HepG2 (cell line): ENCODE measurements around the gene CAPN2. TPM values are rescaled to one million over a fixed set of nuclear protein-coding genes. Genes with fewer than 3 reads are reported as not detected.

Experiments used
- ATAC-seq: fragments of 200-7000 bp; cut with Tn5 transposase; 3 replicates; pipeline ENCODE4 v1.9.1; 2020; ENCODE audit warnings: mild to moderate bottlenecking, moderate library complexity
- BruUV-seq: library from RNA; stranded (reverse); fragments of 400-500 nt; replicated peaks from 2 replicates; lab custom pipeline; 2021; lab: Mats Ljungman, UMichigan
- CTCF ChIA-PET: fragments of 300-600 bp; formaldehyde crosslinking; extraction: SDS; loops from one replicate; lab custom pipeline; 2021; ENCODE audit warnings: low total read pairs, inconsistent platforms, low intra/inter-chr PET ratio; lab: Yijun Ruan, JAX
- POLR2A ChIA-PET: fragments of 350-600 bp; sonication (Branson Sonifier 250); formaldehyde crosslinking; loops from one replicate; lab custom pipeline; 2020; ENCODE audit warnings: antibody characterized with exemption, inconsistent platforms; lab: Yijun Ruan, JAX
- DNase-seq: peaks from one replicate; pipeline ENCODE4 v3.0.0-alpha.2; 2015; ENCODE audit warnings: low spot score
- FAIRE-seq: peaks from 3 replicates; lab custom pipeline; 2011; peaks lifted over from hg19 to GRCh38; lab: Jason Lieb, UNC
- H2AFZ ChIP-seq: one replicate; pipeline ENCODE4 v1.6.1; 2011; ENCODE audit warnings: low read length, inconsistent platforms
- H3K27ac ChIP-seq: fragments of 300-600 bp; 3 replicates; pipeline ENCODE4 v1.8.0; 2011; ENCODE audit warnings: mixed run types, mild to moderate bottlenecking, mixed read lengths, low read length, inconsistent platforms; ENCODE audit not compliant: insufficient read depth; ENCODE audit errors: extremely low read length
- H3K27me3 ChIP-seq, 2 experiments: fragments of 200-600 bp in 1 of 2; 2 replicates in 1 of 2; 3 replicates in 1 of 2; pipeline versions ENCODE4 v1.6.0 to v1.8.0; 2011; ENCODE audit warnings: low read length in 2 of 2, mild to moderate bottlenecking in 2 of 2, moderate library complexity in 2 of 2, inconsistent platforms in 1 of 2; ENCODE audit not compliant: insufficient read depth in 2 of 2, control insufficient read depth in 1 of 2
- H3K36me3 ChIP-seq, 2 experiments: fragments of 200-600 bp in 1 of 2; replicated peaks in 1 of 2; 2 replicates in 1 of 2; 3 replicates in 1 of 2; pipeline versions ENCODE4 v1.5.1 to v1.8.0; 2011; ENCODE audit warnings: low read length in 2 of 2, inconsistent platforms in 1 of 2; ENCODE audit not compliant: insufficient read depth in 2 of 2, control insufficient read depth in 1 of 2
- H3K4me1 ChIP-seq: 2 replicates; pipeline ENCODE4 v1.5.1; 2012; ENCODE audit warnings: low read length, inconsistent platforms; ENCODE audit not compliant: insufficient read depth
- H3K4me2 ChIP-seq: 2 replicates; pipeline ENCODE4 v1.6.0; 2011; ENCODE audit warnings: low read depth, low read length, inconsistent platforms
- H3K4me3 ChIP-seq, 3 experiments: fragments of 200-600 bp in 1 of 3; sonication (generic), shearing (Covaris generic) in 1 of 3; replicated peaks in 1 of 3; 2 replicates each; pipeline ENCODE4 v1.5.1; 2011 to 2016; ENCODE audit warnings: low read length in 3 of 3, inconsistent platforms in 2 of 3, low read depth in 2 of 3, mild to moderate bottlenecking in 2 of 3, control low read depth in 1 of 3, mixed read lengths in 1 of 3; ENCODE audit not compliant: insufficient read depth in 1 of 3
- H3K79me2 ChIP-seq: one replicate; pipeline ENCODE4 v1.6.1; 2011; ENCODE audit warnings: low read length, inconsistent platforms; ENCODE audit not compliant: insufficient read depth
- H3K9ac ChIP-seq: 2 replicates; pipeline ENCODE4 v1.6.0; 2011; ENCODE audit warnings: mild to moderate bottlenecking, low read depth, low read length, inconsistent platforms; ENCODE audit not compliant: insufficient read depth
- H3K9me3 ChIP-seq: 2 replicates; pipeline ENCODE4 v1.5.1; 2012; ENCODE audit warnings: mild to moderate bottlenecking, low read length
- H4K20me1 ChIP-seq: 2 replicates; pipeline ENCODE4 v1.6.0; 2011; ENCODE audit warnings: inconsistent platforms, mild to moderate bottlenecking, low read length, moderate library complexity; ENCODE audit not compliant: insufficient read depth
- ASH2L ChIP-seq: fragments of 300-600, 200-600 bp; sonication (generic); IDR thresholded peaks from 2 replicates; pipeline ENCODE4 v1.7.0; 2017; ENCODE audit warnings: low read depth, mild to moderate bottlenecking, moderate library complexity, mixed read lengths, low read length; ENCODE audit not compliant: insufficient read length
- FOSL2 ChIP-seq: sonication (generic); formaldehyde crosslinking; IDR thresholded peaks from 2 replicates; pipeline ENCODE4 v1.4.0; 2020; ENCODE audit warnings: missing genetic modification reagents
- KAT7 ChIP-seq: IDR thresholded peaks from 2 replicates; pipeline ENCODE4 v1.6.1; 2018; ENCODE audit warnings: borderline replicate concordance, missing compliant biosample characterization
- KDM5B ChIP-seq: sonication (generic); formaldehyde crosslinking; IDR thresholded peaks from 2 replicates; pipeline ENCODE4 v1.4.0; 2020; ENCODE audit warnings: missing genetic modification reagents, mild to moderate bottlenecking, borderline replicate concordance
- MTF2 ChIP-seq: sonication (generic); formaldehyde crosslinking; IDR thresholded peaks from 2 replicates; pipeline ENCODE4 v1.5.0; 2020; ENCODE audit warnings: missing genetic modification reagents, borderline replicate concordance
- NFE2L1 ChIP-seq: sonication (generic); formaldehyde crosslinking; IDR thresholded peaks from 2 replicates; pipeline ENCODE4 v1.4.0; 2020; ENCODE audit warnings: missing genetic modification reagents, mild to moderate bottlenecking, borderline replicate concordance
- REPIN1 ChIP-seq: sonication (generic); formaldehyde crosslinking; IDR thresholded peaks from 2 replicates; pipeline ENCODE4 v1.8.0; 2022; ENCODE audit warnings: missing genetic modification reagents, low read depth, mild to moderate bottlenecking, borderline replicate concordance
- TOE1 ChIP-seq: sonication (generic); formaldehyde crosslinking; IDR thresholded peaks from 2 replicates; pipeline ENCODE4 v1.4.0; 2020; ENCODE audit warnings: mild to moderate bottlenecking, missing genetic modification reagents
- ZBTB21 ChIP-seq: sonication (generic); formaldehyde crosslinking; IDR thresholded peaks from 2 replicates; pipeline ENCODE4 v1.4.0; 2020; ENCODE audit warnings: missing genetic modification reagents
- ZFP82 ChIP-seq: sonication (generic); formaldehyde crosslinking; IDR thresholded peaks from 2 replicates; pipeline ENCODE4 v1.5.1; 2020; ENCODE audit warnings: mild to moderate bottlenecking, missing genetic modification reagents, borderline replicate concordance
- ZNF121 ChIP-seq: sonication (generic); formaldehyde crosslinking; IDR thresholded peaks from 2 replicates; pipeline ENCODE4 v1.5.0; 2020; ENCODE audit warnings: mild to moderate bottlenecking, missing genetic modification reagents
- ZNF296 ChIP-seq: sonication (generic); formaldehyde crosslinking; conservative IDR thresholded peaks from 2 replicates; pipeline ENCODE4 v1.5.0; 2020; ENCODE audit warnings: mild to moderate bottlenecking, missing genetic modification reagents
- ZNF839 ChIP-seq: sonication (generic); formaldehyde crosslinking; IDR thresholded peaks from 2 replicates; pipeline ENCODE4 v1.4.0; 2020; ENCODE audit warnings: missing genetic modification reagents, mild to moderate bottlenecking, borderline replicate concordance
- WGBS: methylation state at CpG from one replicate; pipeline ENCODE4 v1.1.6; 2017; ENCODE audit warnings: low lambda C conversion rate; 5-methylcytosine and 5-hydroxymethylcytosine counted together
- in situ Hi-C: cut with HindIII; loops from 2 replicates; pipeline ENCODE4 v1.10.0; 2017; ENCODE audit warnings: low pct_unique_long_range_greater_than_20kb; ENCODE audit not compliant: extremely low pct_ligation_motif_present
- intact Hi-C: fragments of 100-400 bp; cut with micrococcal nuclease; formaldehyde crosslinking; loops from one replicate; pipeline ENCODE4 v1.10.0; 2022; ENCODE audit not compliant: unreplicated experiment
- polyA plus RNA-seq, 8 experiments: library from polyadenylated mRNA; depleted of rRNA in 3 of 8; stranded (reverse) in 7 of 8; unstranded in 1 of 8; fragments of >200 nt; fragmentation: Illumina TruSeq in 4 of 8; extraction: Trizol in 4 of 8; gene quantifications; 2 replicates each; pipeline versions ENCODE4 v1.2.1 to v1.2.3, GENCODE V29; 2011 to 2016; ENCODE audit warnings: low read depth in 4 of 8, missing spikeins in 1 of 8, mixed read lengths in 1 of 8; ENCODE audit not compliant: insufficient read depth in 1 of 8
- total RNA-seq, 5 experiments: library from RNA; depleted of rRNA; stranded (reverse); fragments of >200 nt; fragmentation: Illumina TruSeq; extraction: Trizol; gene quantifications; 2 replicates each; pipeline ENCODE4 v1.2.3, GENCODE V29; 2016; ENCODE audit warnings: low read depth in 1 of 5
- TF ChIP-seq, protein P1 (sequence below): sonication (generic); formaldehyde crosslinking; IDR thresholded peaks from 2 replicates; pipeline ENCODE4 v1.8.1; 2023; ENCODE audit warnings: mild to moderate bottlenecking, missing genetic modification reagents
- TF ChIP-seq, protein P2 (sequence below): sonication (generic); formaldehyde crosslinking; IDR thresholded peaks from 2 replicates; pipeline ENCODE4 v1.4.0; 2020; ENCODE audit warnings: missing genetic modification reagents
- TF ChIP-seq, protein P3 (sequence below): IDR thresholded peaks from 2 replicates; pipeline ENCODE4 v1.6.1; 2016
- TF ChIP-seq, protein P4 (sequence below): IDR thresholded peaks from 2 replicates; pipeline ENCODE4 v1.6.1; 2016
- TF ChIP-seq, protein P5 (sequence below): sonication (generic); formaldehyde crosslinking; IDR thresholded peaks from 2 replicates; pipeline ENCODE4 v1.9.0; 2022; ENCODE audit warnings: missing genetic modification reagents, mild to moderate bottlenecking, borderline replicate concordance

The CAPN2 gene
- total and polyA plus RNA-seq, 2 of the 13 experiments (the other 11 are each of a cell fraction or from before 2014, with no cell fraction given), result 6.2 to 7.4 TPM

DNA sequence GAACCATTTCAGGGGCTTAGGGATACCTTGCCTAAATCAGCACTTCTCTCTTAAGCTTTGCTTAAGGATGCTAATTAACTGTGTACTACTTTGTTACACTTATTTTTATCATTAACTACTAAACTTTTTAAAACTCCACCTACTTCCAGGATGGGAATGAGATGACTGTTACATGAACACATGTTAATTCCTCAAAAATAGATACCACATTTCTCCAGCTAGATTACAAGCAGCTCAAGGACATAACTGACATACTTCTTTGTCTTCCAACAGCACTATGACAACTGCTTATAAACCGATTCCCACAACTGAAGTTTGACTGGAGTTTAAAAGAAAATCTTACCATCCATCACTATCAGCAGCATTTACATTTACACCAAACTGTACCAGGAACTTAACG is 79.7 kb downstream of the CAPN2 start:
- no peak overlapping the region for H3K9ac ChIP-seq
- POLR2A ChIA-PET, result no interaction called here
- DNase-seq, result no peak
- peaks cover 4 to 38% of the 10 kb centered on the region in 2 experiments for H3K36me3 ChIP-seq
- H2AFZ ChIP-seq, result no peak overlapping the region
- no peaks in the 10 kb centered on the region for H4K20me1 ChIP-seq
- FAIRE-seq, result no peak
- no peaks in the 10 kb centered on the region for H3K27me3 ChIP-seq
- H3K9me3 ChIP-seq, result no peaks in the 10 kb centered on the region
- no peaks in the 10 kb centered on the region for H3K79me2 ChIP-seq
- no peak overlapping the region for H3K27ac ChIP-seq
- no peak for ATAC-seq
- no peak overlapping the region for H3K4me2 ChIP-seq
- H3K4me3 ChIP-seq, result no peak overlapping the region
- CTCF ChIA-PET, result no interaction called here
- TF ChIP-seq, protein P1, sequence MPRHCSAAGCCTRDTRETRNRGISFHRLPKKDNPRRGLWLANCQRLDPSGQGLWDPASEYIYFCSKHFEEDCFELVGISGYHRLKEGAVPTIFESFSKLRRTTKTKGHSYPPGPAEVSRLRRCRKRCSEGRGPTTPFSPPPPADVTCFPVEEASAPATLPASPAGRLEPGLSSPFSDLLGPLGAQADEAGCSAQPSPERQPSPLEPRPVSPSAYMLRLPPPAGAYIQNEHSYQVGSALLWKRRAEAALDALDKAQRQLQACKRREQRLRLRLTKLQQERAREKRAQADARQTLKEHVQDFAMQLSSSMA (CRISPR knock-in tag), result no peak
- TF ChIP-seq, protein P2, sequence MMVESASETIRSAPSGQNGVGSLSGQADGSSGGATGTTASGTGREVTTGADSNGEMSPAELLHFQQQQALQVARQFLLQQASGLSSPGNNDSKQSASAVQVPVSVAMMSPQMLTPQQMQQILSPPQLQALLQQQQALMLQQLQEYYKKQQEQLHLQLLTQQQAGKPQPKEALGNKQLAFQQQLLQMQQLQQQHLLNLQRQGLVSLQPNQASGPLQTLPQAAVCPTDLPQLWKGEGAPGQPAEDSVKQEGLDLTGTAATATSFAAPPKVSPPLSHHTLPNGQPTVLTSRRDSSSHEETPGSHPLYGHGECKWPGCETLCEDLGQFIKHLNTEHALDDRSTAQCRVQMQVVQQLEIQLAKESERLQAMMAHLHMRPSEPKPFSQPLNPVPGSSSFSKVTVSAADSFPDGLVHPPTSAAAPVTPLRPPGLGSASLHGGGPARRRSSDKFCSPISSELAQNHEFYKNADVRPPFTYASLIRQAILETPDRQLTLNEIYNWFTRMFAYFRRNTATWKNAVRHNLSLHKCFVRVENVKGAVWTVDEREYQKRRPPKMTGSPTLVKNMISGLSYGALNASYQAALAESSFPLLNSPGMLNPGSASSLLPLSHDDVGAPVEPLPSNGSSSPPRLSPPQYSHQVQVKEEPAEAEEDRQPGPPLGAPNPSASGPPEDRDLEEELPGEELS (CRISPR knock-in tag), result no peak
- TF ChIP-seq KAT7 (no peak), ZBTB21 (no peak), TOE1 (CRISPR knock-in tag) (no peak), KDM5B (CRISPR knock-in tag) (no peak), MTF2 (no peak), ZNF121 (CRISPR knock-in tag) (no peak), REPIN1 (CRISPR knock-in tag) (no peak), FOSL2 (no peak), ZNF296 (no peak), ZFP82 (no peak), ZNF839 (CRISPR knock-in tag) (no peak), NFE2L1 (CRISPR knock-in tag) (no peak), ASH2L (no peak)
- TF ChIP-seq, protein P3, sequence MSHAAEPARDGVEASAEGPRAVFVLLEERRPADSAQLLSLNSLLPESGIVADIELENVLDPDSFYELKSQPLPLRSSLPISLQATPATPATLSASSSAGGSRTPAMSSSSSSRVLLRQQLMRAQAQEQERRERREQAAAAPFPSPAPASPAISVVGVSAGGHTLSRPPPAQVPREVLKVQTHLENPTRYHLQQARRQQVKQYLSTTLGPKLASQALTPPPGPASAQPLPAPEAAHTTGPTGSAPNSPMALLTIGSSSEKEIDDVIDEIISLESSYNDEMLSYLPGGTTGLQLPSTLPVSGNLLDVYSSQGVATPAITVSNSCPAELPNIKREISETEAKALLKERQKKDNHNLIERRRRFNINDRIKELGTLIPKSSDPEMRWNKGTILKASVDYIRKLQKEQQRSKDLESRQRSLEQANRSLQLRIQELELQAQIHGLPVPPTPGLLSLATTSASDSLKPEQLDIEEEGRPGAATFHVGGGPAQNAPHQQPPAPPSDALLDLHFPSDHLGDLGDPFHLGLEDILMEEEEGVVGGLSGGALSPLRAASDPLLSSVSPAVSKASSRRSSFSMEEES (CRISPR knock-in tag), result no peak
- TF ChIP-seq, protein P4, sequence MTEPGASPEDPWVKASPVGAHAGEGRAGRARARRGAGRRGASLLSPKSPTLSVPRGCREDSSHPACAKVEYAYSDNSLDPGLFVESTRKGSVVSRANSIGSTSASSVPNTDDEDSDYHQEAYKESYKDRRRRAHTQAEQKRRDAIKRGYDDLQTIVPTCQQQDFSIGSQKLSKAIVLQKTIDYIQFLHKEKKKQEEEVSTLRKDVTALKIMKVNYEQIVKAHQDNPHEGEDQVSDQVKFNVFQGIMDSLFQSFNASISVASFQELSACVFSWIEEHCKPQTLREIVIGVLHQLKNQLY, result no peak
- TF ChIP-seq, protein P5, sequence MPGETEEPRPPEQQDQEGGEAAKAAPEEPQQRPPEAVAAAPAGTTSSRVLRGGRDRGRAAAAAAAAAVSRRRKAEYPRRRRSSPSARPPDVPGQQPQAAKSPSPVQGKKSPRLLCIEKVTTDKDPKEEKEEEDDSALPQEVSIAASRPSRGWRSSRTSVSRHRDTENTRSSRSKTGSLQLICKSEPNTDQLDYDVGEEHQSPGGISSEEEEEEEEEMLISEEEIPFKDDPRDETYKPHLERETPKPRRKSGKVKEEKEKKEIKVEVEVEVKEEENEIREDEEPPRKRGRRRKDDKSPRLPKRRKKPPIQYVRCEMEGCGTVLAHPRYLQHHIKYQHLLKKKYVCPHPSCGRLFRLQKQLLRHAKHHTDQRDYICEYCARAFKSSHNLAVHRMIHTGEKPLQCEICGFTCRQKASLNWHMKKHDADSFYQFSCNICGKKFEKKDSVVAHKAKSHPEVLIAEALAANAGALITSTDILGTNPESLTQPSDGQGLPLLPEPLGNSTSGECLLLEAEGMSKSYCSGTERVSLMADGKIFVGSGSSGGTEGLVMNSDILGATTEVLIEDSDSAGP (CRISPR knock-in tag), result no peak
- WGBS, result 90% methylated on average over 2 of the region's 2 CpGs
- intact Hi-C loops, result no loop called here
- no peaks in the 10 kb centered on the region for H3K4me1 ChIP-seq
- no TSS peak for BruUV-seq
- in situ Hi-C loops, result no loop called here
